ENCODE data around the gene TAAR1.
"Not testable (repeated sequence)": the region's sequence is repeated elsewhere in the genome, so short reads cannot be mapped to it uniquely, and the experiment has no call there.

TAAR1 gene

GRCh38 chr6:132651062-132651461 is 7.9 kb downstream of the TAAR1 start:
- DNase-seq = no peak

GRCh38 chr6:132650429-132650828 is 8.6 kb downstream of the TAAR1 start:
- DNase-seq = no peak

- DNase-seq = no peak
These were observed 10.2 kb downstream of the TAAR1 start for GRCh38 chr6:132648828-132649227.

DNA sequence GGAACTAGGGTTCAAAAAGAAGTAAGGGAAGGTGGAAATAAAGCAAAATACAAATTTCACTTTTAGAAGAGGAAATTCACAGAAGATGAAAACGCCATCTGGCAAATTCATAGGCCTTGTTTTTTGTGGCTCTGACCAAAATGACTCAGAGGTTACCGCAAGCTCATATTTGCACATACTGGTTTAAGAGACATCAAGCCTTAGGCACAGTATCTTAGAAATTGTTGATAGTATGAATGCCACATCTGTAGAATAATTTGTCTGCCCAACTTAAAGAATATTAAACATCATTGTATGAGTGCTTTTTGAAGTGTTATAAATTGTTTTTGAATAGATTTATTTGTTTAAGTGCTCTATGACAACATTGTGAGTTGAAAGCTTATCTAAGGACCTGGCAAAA is 10.6 kb downstream of the TAAR1 start:
- DNase-seq = no peak

DNA sequence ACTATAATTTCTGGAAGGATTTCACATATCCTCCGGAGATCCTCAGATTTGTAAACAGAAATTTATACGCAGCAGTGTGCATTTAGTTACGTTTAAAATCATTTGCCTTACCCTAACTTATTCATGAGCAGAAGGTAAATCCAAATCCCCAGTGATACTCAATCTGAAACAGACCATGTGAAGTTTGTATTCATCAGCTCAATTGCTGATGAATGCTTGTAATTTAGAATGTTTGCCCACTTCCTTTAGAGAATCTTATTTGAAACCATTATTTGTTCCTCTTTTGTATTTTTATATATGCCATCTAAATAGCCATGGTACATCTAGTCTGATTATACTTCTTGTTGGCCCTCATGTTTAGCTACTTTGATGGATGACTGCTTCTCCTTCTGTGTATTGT is 15.4 kb downstream of the TAAR1 start:
- no peak for DNase-seq

- DNase-seq = not testable (repeated sequence)
These were observed 21.8 kb downstream of the TAAR1 start for GRCh38 chr6:132637135-132637534.

DNA sequence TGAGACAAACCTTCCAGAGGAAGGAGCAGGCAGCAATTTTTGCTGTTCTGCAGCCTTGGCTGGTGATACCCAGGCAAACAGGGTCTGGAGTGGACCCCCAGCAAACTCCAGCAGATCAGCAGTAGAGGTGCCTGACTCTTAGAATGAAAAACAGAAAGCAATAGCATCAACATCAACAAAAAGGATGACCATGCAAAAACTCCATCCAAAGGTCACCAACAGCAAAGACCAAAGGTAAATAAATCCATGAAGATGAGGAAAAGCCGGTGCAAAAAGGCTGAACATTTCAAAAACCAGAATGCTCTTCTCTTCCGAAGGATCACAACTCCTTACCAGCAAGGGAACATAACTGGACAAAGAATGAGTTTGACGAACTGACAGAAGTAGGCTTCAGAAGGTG is 23.1 kb downstream of the TAAR1 start:
- not testable (repeated sequence) for DNase-seq

GRCh38 chr6:132635288-132635687 is 23.7 kb downstream of the TAAR1 start:
- DNase-seq = not testable (repeated sequence)

DNA sequence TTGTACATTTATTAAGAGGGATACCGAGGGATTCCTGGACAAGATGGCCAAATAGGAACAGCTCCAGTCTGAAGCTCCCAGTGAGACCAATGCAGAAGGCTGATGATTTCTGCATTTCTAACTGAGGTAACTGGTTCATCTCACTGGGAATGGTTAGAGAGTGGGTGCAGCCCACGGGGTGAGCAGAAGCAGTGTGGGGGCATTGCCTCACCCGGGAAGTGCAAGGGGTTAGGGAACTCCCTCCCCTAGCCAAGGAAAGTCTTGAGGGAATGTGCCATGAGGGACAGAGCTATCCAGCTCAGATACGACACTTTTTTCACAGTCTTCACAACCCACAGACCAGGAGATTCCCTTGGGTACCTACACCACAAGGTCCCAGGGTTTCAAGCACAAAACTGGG is 24.2 kb downstream of the TAAR1 start:
- DNase-seq = no peak

DNA sequence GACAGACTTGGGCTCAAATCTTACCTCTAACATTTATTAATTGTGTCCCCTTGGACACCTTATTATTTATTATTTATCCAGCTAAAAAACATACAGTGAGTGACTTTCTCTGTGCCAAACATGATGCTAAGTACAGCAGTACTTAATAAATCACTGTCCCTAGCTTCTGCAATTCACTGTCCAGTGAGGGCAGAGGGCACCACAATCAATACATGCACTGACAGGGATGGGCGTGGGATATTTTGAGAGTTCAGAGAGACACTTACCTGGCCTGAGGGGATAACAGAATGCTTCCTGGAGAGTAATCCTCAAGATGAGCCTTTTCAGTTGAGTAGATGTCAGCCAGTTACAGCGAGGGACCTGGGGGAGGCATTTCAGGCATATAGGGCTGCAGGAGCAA is 25.6 kb downstream of the TAAR1 start:
- no peak for DNase-seq

DNA sequence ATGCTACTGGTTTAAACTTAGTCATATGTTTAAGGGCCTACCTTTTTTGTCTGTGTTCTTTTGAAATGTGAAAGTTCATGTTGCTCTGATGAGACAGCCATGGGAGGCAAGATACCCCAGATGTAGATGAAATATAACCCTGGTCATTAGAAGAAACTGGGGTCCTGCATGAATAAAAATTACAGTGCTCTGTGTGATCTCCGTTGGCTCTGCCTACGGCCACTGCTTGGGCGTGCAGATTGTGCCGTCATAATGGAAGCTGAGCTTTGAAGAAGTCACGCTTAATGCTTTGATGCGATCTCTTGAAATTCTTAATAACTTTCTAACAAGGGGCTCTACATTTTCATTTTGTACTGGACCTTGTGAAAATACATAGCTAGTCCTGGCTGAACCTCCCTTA is 34.8 kb downstream of the TAAR1 start, which contains the start of gene TAAR2:
Gene TAAR2, minus strand, starts transcription at position 101 of the 400 bp plus-strand sequence. Its CDS starts 0 bp downstream, at position 101.
- no peak for DNase-seq

DNA sequence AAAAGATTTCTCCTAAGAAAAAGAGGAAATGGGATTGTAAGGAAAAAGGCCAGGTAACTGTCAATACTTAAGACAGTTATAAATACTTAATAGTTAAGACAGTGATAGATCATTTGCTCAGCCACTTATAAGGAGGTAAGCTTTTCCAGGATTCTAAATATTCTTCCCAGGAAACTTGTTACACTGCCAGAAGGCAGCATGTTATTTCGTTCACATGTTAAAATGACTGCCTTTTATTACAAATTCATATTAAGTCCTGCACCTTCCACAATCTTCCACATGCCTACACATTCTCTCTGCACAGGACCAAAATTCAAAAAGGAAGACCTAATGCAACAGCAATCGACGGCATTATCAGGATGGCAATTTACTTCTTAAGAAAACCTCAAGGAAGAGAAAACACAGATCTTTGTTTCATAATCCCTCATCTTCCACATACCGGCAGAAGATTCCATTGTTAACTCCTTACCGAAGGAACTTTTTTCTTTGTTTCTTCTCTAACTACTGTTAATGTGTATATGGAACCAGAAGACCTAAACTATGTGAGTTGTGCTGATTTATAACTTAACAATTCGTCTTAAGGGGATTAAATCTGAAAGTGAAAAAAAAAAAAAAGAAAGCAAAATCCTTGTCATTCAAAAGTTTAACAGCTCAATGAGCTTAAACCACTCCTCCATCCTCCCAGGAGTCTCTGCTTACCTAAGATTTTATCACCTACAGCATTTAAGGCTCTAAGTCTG is 35.7 kb downstream of the TAAR1 start:
- DNase-seq = no peak

GRCh38 chr6:132616677-132617076 is 42.3 kb downstream of the TAAR1 start:
- DNase-seq = no peak

GRCh38 chr6:132614554-132614953 is 44.4 kb downstream of the TAAR1 start:
- no peak for DNase-seq

DNA sequence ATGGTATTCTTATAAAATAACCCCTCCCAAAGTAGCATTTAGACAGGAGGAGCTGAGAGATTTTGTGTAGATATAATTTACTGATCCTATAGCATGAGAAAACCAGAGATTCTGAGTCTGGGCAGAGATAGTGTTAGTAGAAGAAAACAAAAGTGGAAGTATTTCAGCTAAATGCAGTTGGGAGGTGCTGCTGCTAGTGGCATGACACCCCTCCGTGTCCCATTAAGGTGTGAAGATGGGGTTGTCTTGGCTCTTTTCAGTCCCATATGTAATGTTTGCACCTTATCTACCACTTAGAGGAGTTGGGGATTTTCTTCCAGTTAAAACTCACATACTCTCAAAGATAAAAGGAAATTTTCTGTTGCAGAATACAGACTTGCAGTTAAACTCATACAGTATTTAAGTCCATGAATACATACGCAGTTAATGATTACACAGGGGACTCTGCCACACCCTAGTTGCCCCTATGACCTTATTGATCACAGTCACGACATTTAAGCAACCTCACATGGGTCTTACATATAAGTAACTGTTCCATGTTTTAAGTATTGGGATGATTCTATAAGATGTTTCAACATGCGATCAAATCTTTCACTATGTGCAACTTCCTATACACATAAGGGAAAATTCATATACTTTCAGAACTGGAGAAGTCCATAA is 46.4 kb downstream of the TAAR1 start:
- no peak for DNase-seq

DNA sequence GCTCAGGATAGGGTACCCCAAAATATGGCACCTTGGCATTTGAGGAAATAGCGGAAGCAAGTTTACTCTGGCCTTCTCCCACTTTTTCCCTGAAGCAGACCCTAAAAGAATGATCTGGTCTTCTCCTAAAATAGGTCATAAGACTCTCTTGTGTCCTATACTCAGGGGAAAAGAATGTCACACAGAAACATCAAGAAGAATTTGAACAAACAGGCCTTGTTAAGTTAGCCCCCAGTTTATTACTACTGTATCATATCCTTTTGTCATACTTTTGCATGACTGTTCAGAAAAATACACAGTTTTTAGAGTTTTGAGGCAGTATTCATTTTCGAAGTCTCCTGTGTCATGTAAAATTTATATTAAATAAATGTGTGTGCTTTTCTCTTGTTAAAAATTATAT is 47.4 kb downstream of the TAAR1 start:
- no peak for DNase-seq

DNA sequence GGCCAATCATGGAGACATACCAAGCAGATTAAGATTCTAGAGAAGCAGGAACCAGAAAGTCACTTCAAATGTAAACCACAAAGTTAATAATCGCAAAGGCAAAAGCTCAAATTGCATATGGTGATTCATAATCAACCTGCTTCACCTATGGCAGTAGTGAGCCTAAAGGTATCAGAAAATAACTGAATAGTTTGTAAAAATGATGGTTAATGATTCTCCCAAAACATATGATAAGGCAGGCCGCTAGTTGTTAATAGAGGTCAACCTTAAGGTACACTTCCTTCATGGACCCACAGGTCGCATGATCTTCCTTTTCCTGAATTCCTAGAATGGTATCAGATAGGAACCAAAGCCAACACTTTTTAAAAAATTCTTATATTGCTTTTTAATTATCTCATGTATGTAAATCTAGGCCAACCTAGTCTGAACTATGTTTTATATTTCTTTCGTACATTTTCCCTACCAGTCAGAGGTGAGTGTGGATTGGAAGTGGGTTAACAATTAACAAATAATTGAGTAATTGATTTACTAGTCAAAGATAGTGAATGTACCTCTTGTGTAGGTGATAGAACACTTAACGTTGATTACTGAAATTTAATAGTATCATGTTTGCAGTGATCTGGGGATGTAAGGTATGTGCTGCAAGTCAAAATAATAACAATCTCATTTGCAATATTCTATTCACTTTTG is 51.3 kb downstream of the TAAR1 start:
- DNase-seq = no peak

DNA sequence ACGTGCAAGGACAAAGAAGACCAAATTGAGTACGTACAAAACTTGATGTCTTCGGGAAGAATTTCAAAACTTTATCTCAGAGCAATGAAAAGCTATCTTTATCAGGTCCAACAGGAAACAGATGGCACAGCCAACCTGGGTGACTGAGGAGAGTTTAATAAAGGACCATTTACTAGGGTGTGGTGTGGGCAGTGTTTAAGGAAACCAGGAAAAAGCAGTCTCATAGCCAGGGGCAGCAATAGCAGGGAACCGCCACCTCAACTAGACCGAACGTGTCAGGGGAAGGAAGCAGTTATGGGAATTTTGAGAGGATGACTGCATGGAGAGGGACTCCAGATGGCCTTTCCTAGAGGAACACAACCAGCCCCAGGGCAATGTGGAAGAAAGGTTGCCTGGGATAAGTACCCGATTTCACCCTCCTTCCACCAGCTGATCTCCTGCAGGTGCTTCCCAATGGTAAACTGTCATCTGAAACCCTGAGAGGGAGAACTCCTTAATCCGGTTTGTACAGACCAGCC is 54.3 kb downstream of the TAAR1 start:
- DNase-seq = no peak

DNA sequence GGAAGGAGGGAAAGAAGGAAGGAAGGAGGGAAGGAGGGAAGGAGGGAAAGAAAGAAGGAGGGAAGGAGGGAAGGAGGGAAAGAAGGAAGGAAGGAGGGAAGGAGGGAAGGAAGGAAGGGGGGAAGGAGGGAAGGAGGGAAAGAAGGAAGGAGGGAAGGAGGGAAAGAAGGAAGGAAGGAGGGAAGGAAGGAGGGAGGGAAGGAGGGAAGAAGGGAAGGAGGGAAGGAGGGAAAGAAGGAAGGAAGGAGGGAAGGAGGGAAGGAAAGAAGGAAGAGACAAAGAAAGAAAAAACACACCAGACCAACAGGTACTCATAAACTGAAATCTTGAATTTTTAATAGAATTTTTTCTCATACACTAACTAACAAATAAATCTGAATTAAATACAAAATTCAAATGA is 58.1 kb downstream of the TAAR1 start:
- not testable (repeated sequence) for DNase-seq

DNA sequence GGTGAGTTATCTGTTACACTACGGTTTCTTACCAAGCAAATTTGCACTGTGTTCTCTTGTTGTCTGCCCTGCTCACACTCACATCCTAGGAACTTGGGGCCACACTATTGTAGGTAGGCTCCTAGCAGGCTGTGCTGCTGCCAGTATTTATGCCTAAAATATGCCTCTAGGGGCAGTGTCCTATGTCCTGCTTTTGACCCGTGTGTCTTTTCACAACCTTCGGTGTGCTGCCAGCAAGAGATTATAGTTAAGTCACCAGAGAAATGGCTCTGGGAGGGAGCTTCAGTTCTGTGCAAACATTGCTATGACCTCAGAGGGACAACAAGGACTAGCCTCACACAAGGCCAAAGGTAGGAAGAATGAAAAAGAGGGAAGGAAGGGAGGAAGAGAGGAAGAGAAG is 60.5 kb downstream of the TAAR1 start:
- DNase-seq = no peak

DNA sequence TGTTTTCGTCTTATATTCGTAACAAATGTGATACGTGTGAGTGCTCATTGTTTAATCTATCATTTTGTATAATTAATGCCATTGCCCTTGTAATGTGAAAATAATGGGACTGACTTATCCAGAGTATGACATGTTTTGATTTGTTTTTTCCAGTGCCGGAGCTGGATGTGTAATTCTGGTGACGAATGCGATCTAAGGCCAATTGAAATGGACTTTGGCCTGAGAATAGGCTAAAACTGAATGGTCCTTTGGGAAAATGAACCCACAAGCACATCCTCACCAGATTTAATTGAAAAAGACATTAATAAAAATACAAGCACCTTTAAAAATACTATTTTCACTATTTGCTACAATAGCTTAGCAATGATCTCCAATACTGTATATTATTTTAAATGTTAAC is 62.8 kb downstream of the TAAR1 start:
- no peak for DNase-seq

Data from femur (tissue), 1 donor.